SU-DHL-6 (cell line): Measurements from ENCODE around the gene MAMDC4.

Experiments
- H2AFZ ChIP-seq: fragments of 200-600 bp; sonication (generic); 2 replicates; pipeline ENCODE4 v1.6.1; 2014; ENCODE audit warnings: low read depth, mild to moderate bottlenecking, moderate library complexity, mixed read lengths, antibody characterized with exemption, low read length; ENCODE audit not compliant: severe bottlenecking
- H3F3A ChIP-seq: fragments of 200-600 bp; shearing (Covaris generic); 2 replicates; pipeline ENCODE4 v1.6.0; 2016; ENCODE audit warnings: antibody characterized with exemption, mild to moderate bottlenecking; ENCODE audit not compliant: insufficient read depth
- H3K27ac ChIP-seq: fragments of 200-600 bp; sonication (generic); 2 replicates; pipeline ENCODE4 v1.5.1; 2016; ENCODE audit warnings: low read depth, mild to moderate bottlenecking, low read length, moderate library complexity, mixed read lengths
- H3K27me3 ChIP-seq: fragments of 200-600 bp; sonication (generic), shearing (Covaris generic); 2 replicates; pipeline ENCODE4 v1.6.0; 2014; ENCODE audit warnings: mild to moderate bottlenecking, low read length
- H3K36me3 ChIP-seq: fragments of 200-600 bp; sonication (generic); 2 replicates; pipeline ENCODE4 v1.6.1; 2014; ENCODE audit warnings: mild to moderate bottlenecking, low read length, mixed read lengths
- H3K4me2 ChIP-seq: fragments of 300-600, 200-600 bp; shearing (Covaris generic), sonication (generic); 2 replicates; pipeline ENCODE4 v1.6.0; 2014; ENCODE audit warnings: low read length, low read depth, mild to moderate bottlenecking; ENCODE audit not compliant: poor library complexity, severe bottlenecking
- H3K4me3 ChIP-seq: fragments of 200-600 bp; sonication (generic); 2 replicates; pipeline ENCODE4 v1.5.1; 2014; ENCODE audit warnings: antibody characterized with exemption, low read length, mild to moderate bottlenecking, mixed read lengths; ENCODE audit not compliant: insufficient read depth, poor library complexity, severe bottlenecking
- H3K79me2 ChIP-seq: fragments of 200-600 bp; sonication (generic); 2 replicates; pipeline ENCODE4 v1.6.1; 2014; ENCODE audit warnings: mild to moderate bottlenecking, low read length, moderate library complexity; ENCODE audit not compliant: insufficient read depth
- H3K9ac ChIP-seq: fragments of 200-600 bp; sonication (generic); 2 replicates; pipeline ENCODE4 v1.7.0; 2014; ENCODE audit warnings: mild to moderate bottlenecking, low read length
- H3K9me2 ChIP-seq: fragments of 200-600 bp; sonication (generic); replicated peaks from 2 replicates; pipeline ENCODE4 v1.6.1; 2014; ENCODE audit warnings: low read length; ENCODE audit not compliant: insufficient read depth
- H3K9me3 ChIP-seq: fragments of 200-600 bp; sonication (generic); 2 replicates; pipeline ENCODE4 v1.6.1; 2014; ENCODE audit warnings: low read length, mixed read lengths; ENCODE audit not compliant: insufficient read depth
- H4K20me1 ChIP-seq: fragments of 200-600 bp; sonication (generic); 2 replicates; pipeline ENCODE4 v1.6.1; 2014; ENCODE audit warnings: low read depth, mild to moderate bottlenecking, antibody characterized with exemption, low read length, moderate library complexity, mixed read lengths
- CTCF ChIP-seq: fragments of 200-600 bp; sonication (generic); IDR thresholded peaks from one replicate; pipeline ENCODE4 v1.5.1; 2017; ENCODE audit warnings: antibody characterized with exemption, mild to moderate bottlenecking, low read length, moderate library complexity; ENCODE audit not compliant: insufficient read depth, poor library complexity, severe bottlenecking
- EZH2phosphoT487 ChIP-seq: fragments of 200-600 bp; sonication (generic), shearing (Covaris generic); conservative IDR thresholded peaks from 2 replicates; pipeline ENCODE4 v1.6.1; 2018; ENCODE audit warnings: mild to moderate bottlenecking, antibody characterized with exemption, low read length, moderate library complexity, mixed read lengths

Gene MAMDC4

GRCh38 chr9:136854113-136854841 is 2.1 kb downstream of the MAMDC4 start:
- H3K27ac ChIP-seq: no peak overlapping the region
- TF ChIP-seq CTCF (no peak), EZH2phosphoT487 (no peak)

GRCh38 chr9:136854842-136855460 is 2.8 kb downstream of the MAMDC4 start:
- H3K9me3 ChIP-seq: no peaks in the 10 kb centered on the region
- no peaks in the 10 kb centered on the region for H4K20me1 ChIP-seq
- no peak overlapping the region for H3K27ac ChIP-seq
- no peak overlapping the region for H3K9ac ChIP-seq
- no peaks in the 10 kb centered on the region for H3K27me3 ChIP-seq
- no peak overlapping the region for H3K4me3 ChIP-seq
- no peaks in the 10 kb centered on the region for H3K36me3 ChIP-seq
- H3K4me2 ChIP-seq: no peak overlapping the region
- no peaks in the 10 kb centered on the region for H3K9me2 ChIP-seq
- no peak overlapping the region for H2AFZ ChIP-seq
- no peaks in the 10 kb centered on the region for H3F3A ChIP-seq
- TF ChIP-seq EZH2phosphoT487: no peak
- TF ChIP-seq CTCF: no peak
- H3K79me2 ChIP-seq: no peaks in the 10 kb centered on the region

More at GRCh38 chr9:136854113-136854841, 2.1 kb downstream of the MAMDC4 start:
- Histone ChIP-seq H2AFZ (no peak overlapping the region), H3F3A (no peaks in the 10 kb centered on the region), H3K79me2 (no peaks in the 10 kb centered on the region), H3K27me3 (no peaks in the 10 kb centered on the region), H3K9me2 (no peaks in the 10 kb centered on the region), H4K20me1 (no peaks in the 10 kb centered on the region), H3K4me2 (no peak overlapping the region), H3K9ac (no peak overlapping the region), H3K36me3 (no peaks in the 10 kb centered on the region), H3K9me3 (no peaks in the 10 kb centered on the region), H3K4me3 (no peak overlapping the region)

- no peaks in the 10 kb centered on the region for H3K9me2 ChIP-seq
- no peak overlapping the region for H3K9ac ChIP-seq
- no peaks in the 10 kb centered on the region for H4K20me1 ChIP-seq
- H3K9me3 ChIP-seq: no peaks in the 10 kb centered on the region
- H3K4me3 ChIP-seq: no peak overlapping the region
- H3K27ac ChIP-seq: no peak overlapping the region
- no peaks in the 10 kb centered on the region for H3K79me2 ChIP-seq
- no peaks in the 10 kb centered on the region for H3F3A ChIP-seq
- H3K4me2 ChIP-seq: no peak overlapping the region
- H2AFZ ChIP-seq: no peak overlapping the region
- H3K36me3 ChIP-seq: no peaks in the 10 kb centered on the region
- no peaks in the 10 kb centered on the region for H3K27me3 ChIP-seq
- TF ChIP-seq EZH2phosphoT487 (no peak), CTCF (no peak)
These were observed 3.4 kb downstream of the MAMDC4 start for GRCh38 chr9:136855461-136856078.
